ENCODE results near the gene ARMC5.

GRCh38 chr16:31505483-31505882 is 46.2 kb downstream of the ARMC5 start:
- TF ChIP-seq, protein P1, sequence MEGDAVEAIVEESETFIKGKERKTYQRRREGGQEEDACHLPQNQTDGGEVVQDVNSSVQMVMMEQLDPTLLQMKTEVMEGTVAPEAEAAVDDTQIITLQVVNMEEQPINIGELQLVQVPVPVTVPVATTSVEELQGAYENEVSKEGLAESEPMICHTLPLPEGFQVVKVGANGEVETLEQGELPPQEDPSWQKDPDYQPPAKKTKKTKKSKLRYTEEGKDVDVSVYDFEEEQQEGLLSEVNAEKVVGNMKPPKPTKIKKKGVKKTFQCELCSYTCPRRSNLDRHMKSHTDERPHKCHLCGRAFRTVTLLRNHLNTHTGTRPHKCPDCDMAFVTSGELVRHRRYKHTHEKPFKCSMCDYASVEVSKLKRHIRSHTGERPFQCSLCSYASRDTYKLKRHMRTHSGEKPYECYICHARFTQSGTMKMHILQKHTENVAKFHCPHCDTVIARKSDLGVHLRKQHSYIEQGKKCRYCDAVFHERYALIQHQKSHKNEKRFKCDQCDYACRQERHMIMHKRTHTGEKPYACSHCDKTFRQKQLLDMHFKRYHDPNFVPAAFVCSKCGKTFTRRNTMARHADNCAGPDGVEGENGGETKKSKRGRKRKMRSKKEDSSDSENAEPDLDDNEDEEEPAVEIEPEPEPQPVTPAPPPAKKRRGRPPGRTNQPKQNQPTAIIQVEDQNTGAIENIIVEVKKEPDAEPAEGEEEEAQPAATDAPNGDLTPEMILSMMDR (IDR thresholded peaks at IDR 0.05): no peak
- TF ChIP-seq EZH2 (IDR thresholded peaks at IDR 0.05) (no peak), EZH2phosphoT487 (IDR thresholded peaks at IDR 0.05) (no peak)
